Measurements from ENCODE around the gene SKAP1. TPM values are rescaled to one million over a fixed set of nuclear protein-coding genes. Genes with fewer than 3 reads are reported as not detected.

The SKAP1 gene
- total RNA-seq, 1 donor from 2014 or later = 0.27 TPM

DNA sequence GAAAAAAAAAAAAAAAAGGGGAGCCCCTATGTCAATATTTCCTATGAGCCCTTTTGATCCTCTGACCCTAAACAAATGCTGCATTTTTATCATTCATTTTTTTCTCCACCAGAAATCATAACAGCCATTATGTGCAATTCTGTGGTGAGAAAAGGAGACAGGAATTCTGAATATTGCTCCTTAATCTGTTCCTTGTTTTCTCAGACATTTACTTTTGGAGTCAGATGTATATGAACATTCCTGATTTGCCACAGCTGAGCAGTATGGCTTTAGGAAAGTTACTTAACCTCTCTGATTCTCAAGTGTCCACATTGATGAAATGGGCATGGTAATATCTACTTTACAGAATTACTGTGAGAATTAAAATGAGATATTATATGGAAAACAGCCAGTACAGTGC is 144.4 kb downstream of the SKAP1 start:
- Histone ChIP-seq H3K36me3 (no peaks in the 10 kb centered on the region), H3K9me3 (replicated peaks) (no peaks in the 10 kb centered on the region), H3K4me1 (peaks cover 6% of the 10 kb centered on the region), H3K27me3 (ENCODE audit: low read depth) (peaks cover 60% of the 10 kb centered on the region), H3K27ac (replicated peaks) (no peak overlapping the region), H3K4me3 (no peak overlapping the region)
- intact Hi-C loops (cut with micrococcal nuclease) = no loop called here
- DNase-seq = no peak
- TF ChIP-seq CTCF (IDR thresholded peaks at IDR 0.05; ENCODE audit: borderline replicate concordance) = no peak

DNA sequence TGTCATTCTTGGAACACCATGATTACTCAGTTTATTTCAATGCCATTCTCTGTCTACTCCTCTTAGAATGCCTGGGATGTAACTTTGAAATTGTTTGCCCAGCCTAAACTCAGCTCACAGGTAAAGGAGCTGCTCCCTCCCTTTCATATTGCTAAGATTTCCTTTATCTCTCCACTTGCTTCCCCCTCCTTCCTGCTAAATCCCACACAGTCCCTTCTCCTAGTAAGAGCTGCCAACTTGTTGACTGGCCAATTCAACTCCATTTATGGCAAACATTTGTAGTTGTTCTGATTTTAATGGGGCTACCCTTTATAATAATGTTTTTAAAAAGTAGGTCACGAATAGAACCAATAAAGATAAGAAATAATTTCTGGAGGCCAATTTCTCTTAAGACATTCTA is 146.1 kb downstream of the SKAP1 start:
- Histone ChIP-seq H3K4me3 (no peak overlapping the region), H3K4me1 (peaks cover 6% of the 10 kb centered on the region), H3K27me3 (ENCODE audit: low read depth) (peaks cover 44% of the 10 kb centered on the region), H3K9me3 (replicated peaks) (no peaks in the 10 kb centered on the region), H3K36me3 (no peaks in the 10 kb centered on the region), H3K27ac (replicated peaks) (no peak overlapping the region)
- no peak for TF ChIP-seq CTCF (IDR thresholded peaks at IDR 0.05; ENCODE audit: borderline replicate concordance)
- no peak for DNase-seq
- intact Hi-C loops (cut with micrococcal nuclease) = no loop called here

DNA sequence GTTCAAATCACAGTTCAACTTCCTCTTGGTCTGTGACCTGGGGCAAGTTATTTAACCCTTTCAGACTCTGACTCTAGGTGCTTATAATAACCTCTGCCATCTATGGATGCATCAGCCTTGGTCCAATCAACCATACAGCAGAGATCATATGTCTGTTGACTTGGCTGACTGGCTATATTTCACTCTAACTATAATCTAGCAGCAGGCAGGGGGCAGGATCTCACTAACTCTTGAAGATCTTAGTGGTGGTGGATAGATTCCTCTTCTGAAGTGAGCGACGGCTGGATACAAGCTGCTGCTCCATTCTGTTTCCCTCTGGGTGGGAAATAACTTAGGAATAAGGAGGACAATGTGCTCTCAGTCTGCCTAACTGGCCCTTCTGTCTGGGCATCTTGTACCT is 146.6 kb downstream of the SKAP1 start:
- Histone ChIP-seq H3K9me3 (replicated peaks) (no peaks in the 10 kb centered on the region), H3K4me3 (no peak overlapping the region), H3K36me3 (no peaks in the 10 kb centered on the region), H3K4me1 (peaks cover 6% of the 10 kb centered on the region), H3K27ac (replicated peaks) (no peak overlapping the region), H3K27me3 (ENCODE audit: low read depth) (peaks cover 39% of the 10 kb centered on the region)
- TF ChIP-seq CTCF (IDR thresholded peaks at IDR 0.05; ENCODE audit: borderline replicate concordance) = no peak
- DNase-seq = no peak
- intact Hi-C loops (cut with micrococcal nuclease) = no loop called here

GRCh38 chr17:48282303-48282702 is 147.7 kb downstream of the SKAP1 start:
- H3K4me1 ChIP-seq = peaks cover 6% of the 10 kb centered on the region

DNA sequence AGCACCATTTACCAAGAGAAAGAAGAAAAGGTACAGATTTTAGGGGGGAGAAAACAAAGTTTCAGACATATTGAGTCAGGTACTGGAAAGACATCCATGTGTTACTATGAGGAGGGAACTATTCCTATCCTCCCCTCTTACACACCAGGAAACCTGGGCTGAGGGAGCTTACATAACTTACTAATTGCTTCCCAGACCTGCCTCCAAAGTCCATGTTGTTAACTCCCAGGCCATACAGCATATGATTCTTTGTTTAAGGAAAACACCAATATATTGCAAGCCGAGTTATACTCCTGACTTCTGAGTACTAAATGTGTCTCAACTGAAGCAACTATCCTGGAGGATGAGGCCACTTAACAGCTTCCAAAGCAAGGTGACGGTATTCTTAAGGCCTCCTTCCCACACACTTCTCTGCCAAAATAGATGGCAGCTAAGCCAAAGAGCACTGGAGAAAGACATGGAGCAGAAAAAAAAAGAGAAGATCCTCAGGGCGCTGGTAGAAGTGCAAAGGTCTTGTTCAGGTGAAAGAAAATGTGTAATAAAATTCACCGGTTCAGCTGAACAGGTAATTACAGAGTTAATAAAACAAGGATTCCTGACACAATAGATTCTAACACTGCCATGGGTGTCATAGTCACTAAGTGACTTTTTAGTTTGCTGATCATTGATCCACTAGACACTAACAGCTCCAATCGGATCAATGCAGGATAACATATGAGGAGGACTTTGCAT is 151.1 kb downstream of the SKAP1 start:
- no peak overlapping the region for H3K4me3 ChIP-seq
- H3K27ac ChIP-seq (replicated peaks) = no peak overlapping the region
- peaks cover 16% of the 10 kb centered on the region for H3K27me3 ChIP-seq (ENCODE audit: low read depth)
- intact Hi-C loops (cut with micrococcal nuclease) = no loop called here
- H3K36me3 ChIP-seq = no peaks in the 10 kb centered on the region
- TF ChIP-seq CTCF (IDR thresholded peaks at IDR 0.05; ENCODE audit: borderline replicate concordance) = no peak
- H3K4me1 ChIP-seq = peaks cover 5% of the 10 kb centered on the region
- H3K9me3 ChIP-seq (replicated peaks) = no peaks in the 10 kb centered on the region
- DNase-seq = no peak

More at GRCh38 chr17:48282303-48282702, 147.7 kb downstream of the SKAP1 start:
- Histone ChIP-seq H3K27me3 (ENCODE audit: low read depth) (peaks cover 29% of the 10 kb centered on the region), H3K9me3 (replicated peaks) (no peaks in the 10 kb centered on the region), H3K27ac (replicated peaks) (no peak overlapping the region), H3K4me3 (no peak overlapping the region), H3K36me3 (no peaks in the 10 kb centered on the region)
- TF ChIP-seq CTCF (IDR thresholded peaks at IDR 0.05; ENCODE audit: borderline replicate concordance) = no peak
- DNase-seq = no peak
- intact Hi-C loops (cut with micrococcal nuclease) = no loop called here
